HEK293T (cell line): ENCODE measurements around the gene CYP46A1.
"Not testable (repeated sequence)": the region's sequence is repeated elsewhere in the genome, so short reads cannot be mapped to it uniquely, and the experiment has no call there.

Source experiments
- CTCF ChIA-PET: fragments of 350-600 bp; formaldehyde crosslinking; extraction: SDS; loops from one replicate; lab custom pipeline; 2021; ENCODE audit warnings: antibody characterized with exemption, inconsistent platforms; lab: Yijun Ruan, JAX
- POLR2A ChIA-PET: fragments of 350-600 bp; formaldehyde crosslinking; extraction: SDS; loops from one replicate; lab custom pipeline; 2020; ENCODE audit warnings: antibody characterized with exemption, inconsistent platforms; lab: Yijun Ruan, JAX
- DNase-seq: peaks from one replicate; pipeline ENCODE4 v3.0.0; 2012; ENCODE audit warnings: mixed read lengths; ENCODE audit errors: extremely low spot score
- ARNT ChIP-seq: fragments of 450-650 bp; IDR thresholded peaks from 2 replicates; pipeline ENCODE4 v1.6.1; 2017; ENCODE audit warnings: mild to moderate bottlenecking
- BHLHE40 ChIP-seq: fragments of 450-650 bp; IDR thresholded peaks from 2 replicates; pipeline ENCODE4 v1.6.1; 2016; ENCODE audit warnings: mild to moderate bottlenecking, moderate library complexity, borderline replicate concordance
- CTBP1 ChIP-seq: fragments of 450-650 bp; IDR thresholded peaks from 2 replicates; pipeline ENCODE4 v1.6.1; 2016; ENCODE audit warnings: borderline replicate concordance
- ELF4 ChIP-seq: fragments of 450-650 bp; IDR thresholded peaks from 2 replicates; pipeline ENCODE4 v1.6.1; 2017; ENCODE audit warnings: antibody characterized with exemption
- FOXA1 ChIP-seq: fragments of 450-650 bp; IDR thresholded peaks from 2 replicates; pipeline ENCODE4 v1.6.1; 2016; ENCODE audit warnings: mild to moderate bottlenecking
- FOXK2 ChIP-seq: fragments of 450-650 bp; IDR thresholded peaks from 2 replicates; pipeline ENCODE4 v1.6.1; 2016; ENCODE audit warnings: mild to moderate bottlenecking
- FOXM1 ChIP-seq: fragments of 450-650 bp; IDR thresholded peaks from 2 replicates; pipeline ENCODE4 v1.6.1; 2017; ENCODE audit warnings: mild to moderate bottlenecking, borderline replicate concordance
- HDGF ChIP-seq: fragments of 450-650 bp; IDR thresholded peaks from 2 replicates; pipeline ENCODE4 v1.6.1; 2017; ENCODE audit warnings: antibody characterized with exemption, borderline replicate concordance
- L3MBTL2 ChIP-seq: fragments of 450-650 bp; conservative IDR thresholded peaks from 2 replicates; pipeline ENCODE4 v1.6.1; 2016; ENCODE audit warnings: mild to moderate bottlenecking
- LEF1 ChIP-seq: fragments of 450-650 bp; IDR thresholded peaks from 2 replicates; pipeline ENCODE4 v1.6.1; 2017; ENCODE audit warnings: mild to moderate bottlenecking, borderline replicate concordance
- NFRKB ChIP-seq: fragments of 450-650 bp; IDR thresholded peaks from 2 replicates; pipeline ENCODE4 v1.6.1; 2016; ENCODE audit warnings: mild to moderate bottlenecking, moderate library complexity
- SP1 ChIP-seq: fragments of 450-650 bp; IDR thresholded peaks from 2 replicates; pipeline ENCODE4 v1.6.1; 2017
- SUZ12 ChIP-seq: fragments of 450-650 bp; IDR thresholded peaks from 2 replicates; pipeline ENCODE4 v1.6.1; 2016; ENCODE audit warnings: mild to moderate bottlenecking
- TARDBP ChIP-seq: fragments of 450-650 bp; IDR thresholded peaks from 2 replicates; pipeline ENCODE4 v1.6.1; 2016
- ZNF384 ChIP-seq: fragments of 450-650 bp; IDR thresholded peaks from 2 replicates; pipeline ENCODE4 v1.6.1; 2016
- TF ChIP-seq, protein P1 (sequence below): fragments of 450-650 bp; IDR thresholded peaks from 2 replicates; pipeline ENCODE4 v1.6.1; 2016

CYP46A1 gene

DNA sequence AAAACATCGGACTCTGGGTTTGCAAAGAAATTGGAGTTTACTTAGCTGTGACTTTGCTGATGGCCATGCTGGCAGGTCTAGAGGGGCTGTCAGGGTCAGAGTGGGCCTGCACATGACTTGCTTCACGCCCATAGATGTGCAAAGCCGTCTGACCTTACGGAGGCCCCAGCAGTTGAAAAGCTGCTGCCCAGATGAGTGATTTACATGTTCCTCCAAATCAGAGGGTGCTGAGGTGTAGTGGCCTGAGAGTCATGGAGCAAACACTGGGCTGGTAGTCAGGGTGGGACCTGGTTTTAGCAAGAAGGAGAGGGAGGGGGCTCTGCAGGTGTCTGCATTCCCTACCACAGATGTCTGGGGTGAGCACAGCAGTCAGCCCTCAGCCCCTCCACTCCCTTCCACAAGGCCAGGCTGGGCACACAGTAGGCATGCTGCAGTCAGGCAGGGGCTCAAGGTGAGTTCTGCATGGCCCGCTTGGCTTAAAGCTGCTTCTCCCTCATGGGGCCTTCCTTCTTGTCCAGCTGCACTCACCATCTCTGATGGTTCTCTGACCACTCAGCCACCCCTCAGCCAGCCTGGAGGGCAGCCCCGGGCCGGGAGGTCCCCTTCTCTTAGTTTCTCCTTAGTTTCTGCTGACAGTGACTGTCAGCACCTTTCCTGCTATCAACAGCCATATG lies 74.9 kb downstream of the CYP46A1 start:
- ChIA-PET POLR2A (no interaction called here), CTCF (interaction anchor here (0.6 to 0.8 kb wide), 2 partner anchors 126 to 344 kb away, joined by 3 read pairs; no protein-coding TSS in a partner anchor)
- no peak for DNase-seq
- TF ChIP-seq SP1, result no peak
- TF ChIP-seq ZNF384, result no peak

DNA sequence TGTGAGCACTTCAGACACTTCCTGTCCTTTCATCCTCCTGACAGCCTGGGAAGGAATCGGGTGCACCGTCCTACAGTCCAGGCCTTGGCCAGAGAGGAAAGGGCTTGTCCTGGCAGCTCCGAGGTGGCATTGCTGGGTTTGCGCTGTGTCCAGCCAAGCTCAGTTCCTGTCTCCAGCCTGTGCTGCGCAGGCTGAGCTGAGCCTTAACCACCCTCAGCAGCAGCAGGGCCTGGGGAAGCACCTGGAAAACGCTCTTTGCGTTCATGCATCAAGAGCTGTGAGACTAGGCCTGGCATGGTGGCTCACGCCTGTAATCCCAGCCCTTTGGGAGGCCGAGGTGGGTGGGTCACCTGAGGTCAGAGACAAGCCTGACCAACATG lies 75.4 kb downstream of the CYP46A1 start:
- ChIA-PET CTCF (interaction anchor here (0.8 kb wide), 1 partner anchor 17 kb away, joined by 3 read pairs; no protein-coding TSS in a partner anchor), POLR2A (no interaction called here)
- no peak for DNase-seq
- no peak for TF ChIP-seq TARDBP
- TF ChIP-seq SP1, result no peak
- no peak for TF ChIP-seq CTBP1
- no peak for TF ChIP-seq FOXM1
- no peak for TF ChIP-seq FOXK2

DNA sequence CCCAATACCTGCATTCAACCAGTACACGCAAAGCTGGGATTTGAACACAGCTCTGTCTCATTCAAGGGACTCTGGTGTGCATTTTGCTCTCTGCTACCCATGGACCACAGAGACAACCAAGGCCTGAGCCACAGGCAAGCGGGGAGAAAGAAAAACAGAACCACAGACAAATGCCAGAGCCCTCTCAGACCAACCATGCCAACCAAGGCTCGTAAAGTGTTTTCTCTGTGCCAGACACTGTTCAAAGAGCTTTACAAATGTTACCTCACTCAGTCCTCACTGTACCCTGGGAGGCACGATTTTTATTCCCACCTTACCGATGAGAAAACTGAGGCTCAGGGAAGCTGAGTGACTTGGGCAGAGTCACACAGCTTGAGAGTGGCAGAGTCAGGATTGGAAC lies 76.7 kb downstream of the CYP46A1 start:
- POLR2A ChIA-PET, result no interaction called here
- TF ChIP-seq ZNF384 (no peak), ELF4 (no peak), FOXM1 (no peak), NFRKB (no peak), SUZ12 (no peak)
- no peak for DNase-seq
- CTCF ChIA-PET, result interaction anchor here (1.1 kb wide), 1 partner anchor 11 kb away, joined by 3 read pairs; no protein-coding TSS in a partner anchor

DNA sequence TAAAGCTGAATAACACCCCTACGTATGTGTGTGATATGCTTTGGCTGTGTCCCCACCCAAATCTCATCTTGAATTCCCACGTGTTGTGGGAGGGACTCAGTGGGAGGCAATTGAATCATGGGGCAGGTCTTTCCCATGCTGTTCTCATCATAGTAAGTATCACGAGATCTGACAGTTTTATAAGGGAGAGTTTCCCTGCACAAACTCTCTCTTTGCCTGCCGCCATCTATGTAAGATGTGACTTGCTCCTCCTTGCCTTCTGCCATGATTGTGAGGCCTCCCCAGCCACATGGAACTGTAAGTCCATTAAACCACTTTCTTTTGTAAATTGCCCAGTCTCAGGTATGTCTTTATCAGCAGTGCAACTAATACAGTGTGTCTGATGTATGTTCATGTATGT lies 78.8 kb downstream of the CYP46A1 start:
- not testable (repeated sequence) for DNase-seq
- ChIA-PET CTCF (interaction anchor here (0.5 kb wide), 1 partner anchor 26 kb away, joined by 5 read pairs; no protein-coding TSS in a partner anchor), POLR2A (interaction anchor here (0.6 kb wide), 1 partner anchor 136 kb away, joined by 3 read pairs; no protein-coding TSS in a partner anchor)

DNA sequence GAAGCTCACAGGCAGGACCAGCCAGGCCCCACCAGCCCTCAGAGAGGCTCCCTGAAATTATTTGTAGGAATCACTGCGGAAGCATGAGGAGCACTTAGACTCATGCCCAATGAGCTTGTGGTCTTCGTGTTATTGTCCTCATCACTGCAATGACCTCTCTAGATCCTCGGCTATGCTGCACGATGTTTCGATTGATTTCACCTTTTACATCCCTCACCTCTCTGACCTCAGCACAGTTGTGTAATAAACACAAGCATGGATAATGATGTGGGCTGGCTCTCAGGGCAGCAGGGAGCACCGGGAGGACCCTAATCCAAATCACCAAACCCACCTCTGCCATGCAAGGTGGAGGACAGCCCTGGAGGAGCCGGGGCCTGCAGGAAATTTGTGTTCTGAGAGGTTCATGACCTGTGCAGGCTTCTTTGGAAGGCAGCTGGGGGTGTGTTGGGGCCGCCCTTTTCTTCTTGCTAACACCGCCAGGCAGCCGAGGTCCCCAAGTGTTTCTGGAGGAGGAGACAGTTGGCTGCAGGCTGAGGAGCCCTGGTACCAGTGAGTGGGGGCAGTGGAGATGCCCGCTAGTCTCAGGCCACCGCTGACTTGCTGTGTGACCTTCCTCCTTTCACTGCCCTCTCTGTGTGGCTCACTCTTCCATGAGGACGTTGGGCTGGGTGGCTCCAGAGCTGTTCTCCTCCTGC lies 79.6 kb downstream of the CYP46A1 start:
- ChIA-PET POLR2A (no interaction called here), CTCF (interaction anchor here (0.5 kb wide), 1 partner anchor 27 kb away, joined by 5 read pairs; no protein-coding TSS in a partner anchor)
- TF ChIP-seq FOXM1 (no peak), NFRKB (no peak), ARNT (no peak), FOXA1 (no peak), FOXK2 (no peak), CTBP1 (no peak), SUZ12 (no peak), ZNF384 (no peak), LEF1 (no peak), SP1 (no peak), BHLHE40 (no peak), HDGF (no peak), L3MBTL2 (no peak), ELF4 (no peak), TARDBP (no peak)
- TF ChIP-seq, protein P1, sequence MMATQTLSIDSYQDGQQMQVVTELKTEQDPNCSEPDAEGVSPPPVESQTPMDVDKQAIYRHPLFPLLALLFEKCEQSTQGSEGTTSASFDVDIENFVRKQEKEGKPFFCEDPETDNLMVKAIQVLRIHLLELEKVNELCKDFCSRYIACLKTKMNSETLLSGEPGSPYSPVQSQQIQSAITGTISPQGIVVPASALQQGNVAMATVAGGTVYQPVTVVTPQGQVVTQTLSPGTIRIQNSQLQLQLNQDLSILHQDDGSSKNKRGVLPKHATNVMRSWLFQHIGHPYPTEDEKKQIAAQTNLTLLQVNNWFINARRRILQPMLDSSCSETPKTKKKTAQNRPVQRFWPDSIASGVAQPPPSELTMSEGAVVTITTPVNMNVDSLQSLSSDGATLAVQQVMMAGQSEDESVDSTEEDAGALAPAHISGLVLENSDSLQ, result no peak
- DNase-seq, result no peak

DNA sequence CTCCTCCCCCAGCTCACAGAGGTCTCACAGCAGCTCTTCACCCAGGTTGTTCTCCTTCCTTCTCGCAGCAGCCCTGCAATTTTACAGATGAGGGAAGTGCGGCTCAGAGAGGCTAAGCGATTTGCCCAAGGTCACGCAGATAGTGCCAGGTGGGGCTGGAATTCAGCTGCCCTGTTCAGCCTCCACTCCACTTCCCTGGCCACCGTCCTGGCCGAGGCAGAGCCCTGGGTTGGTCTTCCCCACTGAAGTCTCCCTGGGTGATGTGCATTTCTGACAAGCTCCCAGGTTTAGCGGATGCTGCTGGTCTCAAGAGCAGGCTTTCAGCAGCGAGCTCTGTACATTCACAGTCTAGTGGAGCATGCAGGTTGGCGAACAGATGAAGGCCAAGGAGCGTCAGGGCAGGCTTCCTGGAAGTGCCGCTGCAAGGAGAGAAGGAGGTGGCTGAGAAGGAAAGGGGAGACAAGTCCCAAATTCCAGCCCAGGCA lies 80.2 kb downstream of the CYP46A1 start:
- POLR2A ChIA-PET, result no interaction called here
- no peak for DNase-seq
- no peak for TF ChIP-seq FOXA1
- no peak for TF ChIP-seq FOXK2
- TF ChIP-seq CTBP1, result no peak
- no peak for TF ChIP-seq BHLHE40
- TF ChIP-seq SP1, result no peak
- TF ChIP-seq FOXM1, result no peak
- no peak for TF ChIP-seq TARDBP
- no peak for TF ChIP-seq HDGF
- no peak for TF ChIP-seq ARNT
- TF ChIP-seq LEF1, result no peak
- TF ChIP-seq ZNF384, result no peak
- no peak for TF ChIP-seq ELF4
- TF ChIP-seq, protein P1, result no peak
- no peak for TF ChIP-seq L3MBTL2
- no peak for TF ChIP-seq SUZ12
- no peak for TF ChIP-seq NFRKB
- CTCF ChIA-PET, result no interaction called here

DNA sequence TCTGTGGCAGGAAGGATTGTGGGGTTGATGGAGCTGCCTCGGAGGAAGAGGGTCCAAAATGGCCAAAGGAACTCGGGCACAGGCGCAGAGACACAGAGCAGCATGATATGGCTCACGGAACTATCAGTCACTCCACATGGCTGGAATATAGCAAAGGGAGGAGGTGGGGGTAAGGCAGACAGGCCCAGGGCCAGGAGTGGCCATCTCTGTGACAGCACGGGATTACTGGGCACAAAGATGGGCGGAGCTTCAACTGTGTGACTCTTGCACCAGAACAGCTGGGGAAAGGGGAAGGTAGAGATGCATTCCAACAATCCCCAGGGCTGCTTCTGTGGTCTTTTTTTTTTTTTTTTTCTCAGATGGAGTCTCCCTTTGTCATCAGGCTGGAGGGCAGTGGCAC lies 84.3 kb downstream of the CYP46A1 start:
- no peak for DNase-seq

More for the DNA sequence above, 84.3 kb downstream of the CYP46A1 start:
- POLR2A ChIA-PET, result no interaction called here
- CTCF ChIA-PET, result no interaction called here
- no peak for TF ChIP-seq FOXA1
- TF ChIP-seq LEF1, result no peak
- TF ChIP-seq SP1, result no peak
- TF ChIP-seq HDGF, result no peak
- TF ChIP-seq ARNT, result no peak
- no peak for TF ChIP-seq TARDBP
- TF ChIP-seq SUZ12, result no peak
- no peak for TF ChIP-seq ELF4
- TF ChIP-seq FOXK2, result no peak
- TF ChIP-seq ZNF384, result no peak
- TF ChIP-seq NFRKB, result no peak
- TF ChIP-seq CTBP1, result no peak
- no peak for TF ChIP-seq FOXM1
- TF ChIP-seq, protein P1, result no peak
- no peak for TF ChIP-seq BHLHE40
